NCI-H2227 (cell line): ENCODE results near the gene THOC3.
"Not testable (repeated sequence)": the region's sequence is repeated elsewhere in the genome, so short reads cannot be mapped to it uniquely, and the experiment has no call there.

Source experiments
- DNase-seq: peaks from one replicate; lab custom pipeline; 2025; ENCODE audit not compliant: unreplicated experiment; lab: John Stamatoyannopoulos, UW

THOC3 gene

GRCh38 chr5:175940632-175941031, 27.5 kb downstream of the THOC3 start:
- not testable (repeated sequence) for DNase-seq

DNA sequence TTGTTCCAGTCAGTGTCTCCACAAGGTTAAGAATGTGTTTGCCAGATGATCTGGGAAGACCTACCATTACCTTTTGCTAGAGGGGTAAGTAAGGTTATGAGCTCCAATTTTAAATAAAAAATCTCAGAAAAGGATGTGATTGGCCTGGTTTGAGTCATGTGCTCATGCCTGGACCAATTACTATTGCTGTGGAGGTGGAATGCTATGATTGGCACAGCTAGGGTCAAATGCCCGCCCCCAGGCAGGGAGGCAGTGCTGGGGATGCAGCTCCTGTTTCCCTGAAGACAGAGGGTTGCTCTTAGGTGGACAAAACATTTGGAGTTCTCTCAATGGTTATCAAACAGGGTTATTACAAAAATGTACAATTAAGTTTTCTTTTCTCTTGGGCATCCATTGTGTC, 29.6 kb downstream of the THOC3 start:
- DNase-seq, result not testable (repeated sequence)

DNA sequence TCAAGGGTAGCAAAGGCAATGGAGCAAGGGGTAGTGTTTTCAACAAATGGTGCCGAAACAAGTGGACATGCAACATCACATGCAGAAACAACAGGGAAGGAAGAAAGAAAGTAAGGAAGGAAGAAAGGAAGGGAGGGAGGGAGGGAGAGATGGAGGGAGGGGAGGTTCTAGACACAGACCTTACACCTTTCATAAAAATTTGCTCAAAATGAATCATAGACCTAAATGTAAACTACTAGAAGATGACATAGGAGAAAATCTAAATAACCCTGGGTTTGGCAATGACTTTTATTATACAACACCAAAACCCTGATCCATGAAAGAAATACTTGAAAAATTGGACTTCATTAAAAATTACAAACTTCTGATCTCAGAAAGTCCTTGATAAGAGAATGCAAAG, 39.4 kb downstream of the THOC3 start:
- not testable (repeated sequence) for DNase-seq

- DNase-seq, result not testable (repeated sequence)
Observed at GRCh38 chr5:175925106-175925505, 43.0 kb downstream of the THOC3 start.

GRCh38 chr5:175922192-175922885, 45.8 kb downstream of the THOC3 start:
- DNase-seq, result no peak

- DNase-seq, result no peak
Observed at GRCh38 chr5:175921061-175921730, 46.9 kb downstream of the THOC3 start.

GRCh38 chr5:175920231-175920811, 47.8 kb downstream of the THOC3 start:
- no peak for DNase-seq

DNA sequence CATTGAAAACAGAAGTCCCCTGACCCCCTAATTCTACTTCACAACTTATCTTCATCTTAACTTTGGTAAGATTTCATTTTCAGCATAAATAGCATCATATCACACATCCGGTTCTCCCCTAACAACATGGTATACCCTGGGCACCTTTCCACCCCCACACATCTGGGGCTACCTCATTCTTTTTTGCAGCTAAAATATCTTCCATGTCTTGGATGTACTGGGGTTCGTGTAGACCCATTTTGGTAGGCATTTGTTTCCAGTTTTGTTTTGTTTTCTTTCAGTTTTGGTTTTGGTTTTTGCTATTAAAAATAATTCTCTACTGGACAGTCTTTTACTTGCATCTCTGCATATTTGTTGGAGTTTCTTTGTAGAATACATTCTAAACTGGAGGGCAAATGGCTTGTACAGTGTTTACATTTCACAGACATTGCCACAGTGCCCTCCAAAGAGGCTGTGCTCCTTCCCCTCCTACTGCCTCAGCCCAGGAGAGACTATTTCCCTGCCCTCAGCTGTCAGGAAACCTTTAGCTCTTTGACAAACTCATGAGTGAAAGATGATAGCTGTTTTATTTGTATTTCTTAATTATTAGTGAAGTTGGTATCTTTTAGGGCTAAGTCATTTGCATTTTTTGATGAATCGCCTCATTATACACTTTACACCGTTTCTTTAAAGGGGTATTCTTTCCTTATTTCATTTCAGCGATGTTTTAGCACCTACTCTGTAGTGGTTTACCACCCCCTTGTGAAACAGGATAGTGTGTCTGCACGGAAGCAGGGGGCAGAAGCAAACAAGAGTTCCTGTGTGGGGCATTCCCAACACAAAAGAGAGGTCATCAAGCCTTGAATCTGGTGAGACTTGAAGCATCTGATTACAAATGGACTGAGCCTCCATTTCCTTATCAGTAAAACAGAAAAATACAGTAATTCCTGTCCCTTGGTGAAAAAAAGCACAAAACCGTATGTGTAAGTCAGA, 52.8 kb downstream of the THOC3 start:
- not testable (repeated sequence) for DNase-seq

DNA sequence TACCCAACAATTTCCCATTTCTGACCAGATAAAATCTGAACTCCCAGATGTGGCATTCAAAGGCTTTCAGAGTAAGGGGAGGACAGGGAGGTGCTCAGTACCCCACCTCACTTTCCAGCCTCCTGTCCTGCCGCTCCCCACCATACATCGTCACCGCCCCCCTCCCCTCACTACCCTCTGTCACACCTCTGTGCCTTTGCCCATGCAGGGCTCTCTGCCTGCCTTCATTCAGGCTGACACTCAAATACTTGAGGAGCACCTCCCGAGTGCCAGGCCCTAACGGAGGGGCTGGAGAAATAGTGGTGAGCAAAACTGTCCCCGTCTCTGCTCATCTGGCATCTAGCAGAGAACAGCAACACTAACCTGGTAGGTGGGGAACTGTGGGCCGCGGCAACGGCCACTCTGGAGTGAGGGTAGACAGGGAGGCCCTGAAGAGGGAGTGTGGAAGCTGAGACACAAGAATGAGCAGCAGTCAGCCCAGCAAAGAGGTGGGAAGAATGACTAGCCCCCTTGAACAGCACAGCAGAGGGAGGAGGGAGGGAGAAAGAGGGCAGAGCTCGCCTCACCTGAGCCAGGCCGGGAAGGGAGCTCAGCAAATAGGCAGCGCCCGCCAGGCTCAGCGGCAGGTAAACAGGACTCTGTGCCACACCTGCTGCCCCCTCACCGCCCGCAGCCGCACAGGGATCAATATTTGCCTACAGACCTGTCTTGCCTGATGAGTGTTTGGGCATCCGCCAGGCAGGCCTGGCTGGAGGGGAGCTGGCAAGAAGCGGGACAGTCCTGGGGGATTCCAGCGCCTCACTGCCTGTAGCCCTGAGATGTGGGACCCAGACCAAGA, 54.1 kb downstream of the THOC3 start:
- DNase-seq, result not testable (repeated sequence)

- DNase-seq, result not testable (repeated sequence)
Observed at GRCh38 chr5:175910072-175910471, 58.0 kb downstream of the THOC3 start.
